ELR (cell line): Measurements from ENCODE around the gene EDN3.
A peak's percentile ranks its signal among the peaks of the same experiment; 100 is the strongest.
"Not testable (repeated sequence)": the region's sequence is repeated elsewhere in the genome, so short reads cannot be mapped to it uniquely, and the experiment has no call there.

ENCODE experiments used
- DNase-seq: peaks from one replicate; pipeline ENCODE4 v3.0.0-alpha.2; 2015; ENCODE audit warnings: low read depth

EDN3 gene

GRCh38 chr20:59336540-59336939, 36.1 kb downstream of the EDN3 start:
- no peak for DNase-seq

- not testable (repeated sequence) for DNase-seq
Measured at GRCh38 chr20:59338444-59338843, 38.0 kb downstream of the EDN3 start.

- no peak for DNase-seq
Measured at GRCh38 chr20:59340201-59340885, 39.9 kb downstream of the EDN3 start.

GRCh38 chr20:59341285-59342022, 41.0 kb downstream of the EDN3 start:
- DNase-seq = not testable (repeated sequence)

- no peak for DNase-seq
Measured at GRCh38 chr20:59342023-59342957, 41.9 kb downstream of the EDN3 start.

- DNase-seq = no peak
Measured at GRCh38 chr20:59346061-59346460, 45.6 kb downstream of the EDN3 start.

- no peak for DNase-seq
Measured at GRCh38 chr20:59349277-59349676, 48.9 kb downstream of the EDN3 start.

GRCh38 chr20:59350330-59351156, 50.1 kb downstream of the EDN3 start:
- DNase-seq = no peak

GRCh38 chr20:59351157-59352040, 51.0 kb downstream of the EDN3 start:
- peak; percentile 21 for DNase-seq

- DNase-seq = no peak
Measured at GRCh38 chr20:59352541-59352940, 52.1 kb downstream of the EDN3 start.

GRCh38 chr20:59352990-59353389, 52.6 kb downstream of the EDN3 start:
- DNase-seq = no peak

- no peak for DNase-seq
Measured at GRCh38 chr20:59354460-59354859, 54.0 kb downstream of the EDN3 start.

GRCh38 chr20:59355242-59355641, 54.8 kb downstream of the EDN3 start:
- DNase-seq = no peak

GRCh38 chr20:59356662-59357165, 56.3 kb downstream of the EDN3 start:
- no peak for DNase-seq

GRCh38 chr20:59358793-59359192, 58.4 kb downstream of the EDN3 start:
- not testable (repeated sequence) for DNase-seq

GRCh38 chr20:59359906-59360725, 59.7 kb downstream of the EDN3 start:
- DNase-seq = no peak

- no peak for DNase-seq
Measured at GRCh38 chr20:59360934-59361333, 60.5 kb downstream of the EDN3 start.

- DNase-seq = no peak
Measured at GRCh38 chr20:59361411-59361810, 61.0 kb downstream of the EDN3 start.

- DNase-seq = no peak
Measured at GRCh38 chr20:59363101-59363500, 62.7 kb downstream of the EDN3 start.
